Femur (tissue), 1 donor: ENCODE results near the gene ZNF592.

Experiments
- DNase-seq: peaks from one replicate; pipeline ENCODE4 v3.0.0-alpha.2; 2017

Gene ZNF592

DNA sequence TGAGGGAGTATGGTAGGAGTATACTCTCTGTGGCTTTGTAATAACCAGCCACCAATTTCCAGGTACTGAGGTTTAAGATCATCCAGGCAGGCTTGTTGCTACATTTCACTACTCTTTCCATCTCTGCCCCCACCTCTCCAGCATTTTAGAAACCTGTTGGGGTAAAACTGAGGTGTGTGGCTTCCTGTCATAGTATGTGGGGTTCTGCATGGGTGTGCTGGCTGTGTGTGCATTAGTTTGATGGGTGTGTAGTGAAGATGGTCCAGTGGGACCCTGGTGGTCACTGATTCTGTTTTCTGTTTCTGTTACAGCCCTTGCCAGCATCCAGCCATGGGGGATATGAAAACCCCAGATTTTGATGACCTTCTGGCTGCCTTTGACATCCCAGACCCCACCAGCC lies 34.0 kb downstream of the ZNF592 start:
- DNase-seq = no peak

DNA sequence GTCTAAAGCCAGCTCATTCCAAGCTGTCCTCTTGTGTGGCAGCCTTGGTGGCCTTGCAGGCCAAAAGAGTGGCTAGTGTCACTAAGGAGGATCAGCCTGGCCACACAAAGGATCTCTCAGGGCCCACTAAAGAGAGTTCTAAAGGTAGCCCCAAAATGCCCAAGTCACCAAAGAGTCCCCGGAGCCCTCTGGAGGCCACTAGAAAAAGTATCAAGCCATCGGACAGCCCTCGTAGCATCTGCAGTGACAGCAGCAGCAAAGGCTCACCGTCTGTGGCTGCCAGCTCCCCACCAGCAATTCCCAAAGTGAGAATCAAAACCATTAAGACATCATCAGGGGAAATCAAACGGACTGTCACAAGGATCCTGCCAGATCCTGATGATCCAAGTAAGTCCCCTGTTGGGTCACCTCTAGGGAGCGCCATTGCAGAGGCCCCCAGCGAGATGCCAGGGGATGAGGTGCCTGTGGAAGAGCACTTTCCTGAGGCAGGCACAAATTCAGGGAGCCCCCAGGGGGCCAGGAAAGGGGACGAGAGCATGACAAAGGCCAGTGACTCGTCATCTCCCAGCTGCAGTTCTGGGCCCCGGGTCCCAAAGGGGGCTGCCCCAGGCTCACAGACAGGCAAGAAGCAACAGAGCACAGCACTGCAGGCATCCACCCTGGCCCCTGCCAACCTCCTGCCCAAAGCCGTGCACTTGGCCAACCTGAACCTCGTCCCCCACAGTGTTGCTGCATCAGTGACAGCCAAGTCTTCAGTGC lies 35.3 kb downstream of the ZNF592 start:
- DNase-seq = no peak

DNA sequence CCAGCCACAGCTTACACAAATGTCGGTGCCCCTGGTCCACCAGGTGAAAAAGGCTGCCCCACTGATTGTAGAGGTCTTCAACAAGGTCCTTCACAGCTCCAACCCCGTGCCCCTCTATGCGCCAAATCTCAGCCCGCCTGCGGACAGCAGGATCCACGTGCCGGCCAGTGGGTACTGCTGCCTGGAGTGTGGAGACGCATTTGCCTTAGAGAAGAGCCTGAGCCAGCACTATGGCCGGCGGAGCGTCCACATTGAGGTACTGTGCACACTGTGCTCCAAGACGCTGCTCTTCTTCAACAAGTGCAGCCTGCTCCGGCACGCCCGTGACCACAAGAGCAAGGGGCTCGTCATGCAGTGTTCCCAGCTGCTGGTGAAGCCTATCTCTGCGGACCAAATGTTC lies 35.9 kb downstream of the ZNF592 start:
- DNase-seq = no peak

DNA sequence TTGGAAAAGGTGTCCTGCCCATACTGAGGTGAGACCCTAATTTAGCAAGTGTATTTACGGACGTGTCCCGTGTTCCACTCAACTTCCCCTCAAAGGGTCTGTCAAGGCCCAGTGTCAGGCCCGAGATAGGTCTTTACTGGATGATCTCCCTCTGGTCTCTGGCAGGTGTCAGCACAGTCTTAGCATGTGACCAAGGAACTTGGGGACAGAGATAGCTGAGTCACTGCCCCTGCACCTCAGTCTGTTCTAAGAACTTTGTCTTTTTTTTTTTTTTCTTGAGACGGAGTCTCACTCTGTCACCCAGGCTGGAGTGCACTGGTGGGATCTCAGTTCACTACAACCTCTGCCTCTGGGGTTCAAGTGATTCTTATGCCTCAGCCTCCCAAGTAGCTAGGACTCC lies 36.7 kb downstream of the ZNF592 start:
- no peak for DNase-seq

DNA sequence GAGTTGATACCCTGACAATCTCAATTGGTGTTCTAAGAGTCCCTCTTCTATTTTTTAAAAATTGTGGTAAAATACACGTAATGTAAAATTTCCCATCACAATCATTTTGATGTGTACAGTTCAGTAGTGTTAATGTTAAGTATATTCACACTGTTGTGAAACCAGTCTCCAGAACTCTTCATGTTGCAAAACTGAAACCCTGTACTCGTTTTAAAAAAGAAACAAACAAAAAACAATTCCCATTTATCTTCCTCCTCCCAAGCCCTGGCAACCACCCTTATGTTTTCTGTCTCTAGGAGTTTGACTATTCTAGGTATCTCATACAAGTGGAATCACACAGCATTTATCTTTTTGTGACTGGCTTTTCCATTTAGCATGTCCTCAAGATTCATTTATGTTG lies 40.1 kb downstream of the ZNF592 start:
- DNase-seq = no peak

DNA sequence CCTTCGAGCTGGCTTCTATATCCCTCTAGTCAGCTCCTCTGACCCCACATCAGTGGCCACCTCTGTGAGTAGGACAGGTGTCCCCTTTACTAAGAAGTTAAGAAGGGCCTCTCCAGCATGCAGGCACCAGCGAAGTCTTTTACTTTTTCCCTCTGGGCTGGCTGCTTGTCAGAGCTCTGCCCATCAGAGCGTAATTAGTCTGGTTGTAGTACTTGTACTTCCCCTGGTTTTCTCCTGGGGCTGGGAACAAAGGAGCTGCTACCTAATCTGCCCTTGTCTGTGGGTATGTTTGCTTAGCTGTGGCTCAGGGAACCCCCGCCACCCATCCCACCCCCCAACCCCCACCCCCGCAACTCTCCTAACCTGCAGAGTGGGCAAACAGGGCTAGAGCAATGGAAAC lies 41.4 kb downstream of the ZNF592 start:
- DNase-seq = no peak

DNA sequence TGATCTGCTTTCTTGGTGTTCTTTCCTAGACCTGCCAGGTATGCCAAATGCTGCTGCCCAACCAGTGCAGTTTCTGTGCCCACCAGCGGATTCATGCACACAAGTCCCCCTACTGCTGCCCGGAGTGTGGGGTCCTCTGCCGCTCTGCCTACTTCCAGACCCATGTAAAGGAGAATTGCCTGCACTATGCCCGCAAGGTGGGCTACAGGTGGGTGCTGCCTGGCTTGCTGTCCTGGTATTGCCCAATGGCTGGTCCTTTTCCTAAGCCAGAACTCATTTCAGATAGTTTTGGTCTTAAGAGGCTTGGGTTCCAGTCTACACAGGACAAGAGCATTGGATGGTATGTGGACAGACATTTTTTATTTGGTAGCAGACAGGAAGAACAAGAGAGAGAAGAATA lies 42.3 kb downstream of the ZNF592 start:
- no peak for DNase-seq

DNA sequence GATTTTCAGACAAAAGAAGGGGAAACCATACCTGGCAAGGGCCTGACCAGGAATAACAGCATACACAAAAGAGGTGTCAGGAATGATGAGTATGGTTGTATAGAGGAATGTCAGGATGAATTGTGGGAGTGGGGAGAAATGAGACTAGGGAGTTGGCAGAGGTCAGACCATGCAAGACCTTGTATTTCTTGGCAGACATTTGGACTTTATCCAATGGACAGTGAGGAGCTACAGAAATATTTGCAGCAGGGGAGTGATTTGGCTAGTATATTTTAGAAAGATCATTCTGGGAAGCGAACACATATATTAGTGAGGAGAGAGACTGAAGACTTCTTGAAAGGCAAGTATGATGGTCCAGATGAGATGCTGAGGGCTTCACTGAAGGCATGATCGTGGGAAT lies 43.4 kb downstream of the ZNF592 start:
- no peak for DNase-seq

DNA sequence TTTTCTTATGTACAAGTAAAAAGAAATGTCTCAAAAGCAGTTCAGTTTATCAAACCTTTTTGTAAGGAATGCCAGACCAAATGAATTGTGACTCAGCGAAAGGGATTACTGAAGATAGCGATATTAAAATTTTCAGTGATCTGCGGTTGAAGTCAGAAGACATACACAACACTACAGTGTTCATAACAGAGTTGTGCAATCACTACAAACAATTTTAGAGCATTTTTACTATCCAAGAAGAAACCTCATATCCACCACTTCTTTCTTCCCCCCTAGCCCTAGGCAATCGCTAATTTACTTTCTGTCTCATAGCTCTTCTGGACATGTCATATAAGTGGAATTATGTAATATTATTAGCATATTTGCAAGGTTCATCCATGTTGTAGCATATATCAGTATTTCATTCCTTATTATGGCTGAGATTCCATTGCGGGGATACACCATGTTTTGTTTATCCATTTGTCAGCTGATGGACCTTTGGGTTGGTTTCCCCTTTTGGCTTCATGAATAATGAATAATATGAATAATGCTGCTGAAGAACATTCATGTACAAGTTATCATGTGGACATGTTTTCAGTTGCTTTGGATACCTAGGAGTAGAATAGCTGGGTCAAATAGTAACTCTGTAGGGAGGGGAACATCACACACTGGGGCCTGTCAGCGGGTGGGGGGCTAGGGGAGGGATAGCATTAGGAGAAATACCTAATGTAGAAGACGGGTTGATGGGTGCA lies 45.2 kb downstream of the ZNF592 start:
- DNase-seq = no peak

DNA sequence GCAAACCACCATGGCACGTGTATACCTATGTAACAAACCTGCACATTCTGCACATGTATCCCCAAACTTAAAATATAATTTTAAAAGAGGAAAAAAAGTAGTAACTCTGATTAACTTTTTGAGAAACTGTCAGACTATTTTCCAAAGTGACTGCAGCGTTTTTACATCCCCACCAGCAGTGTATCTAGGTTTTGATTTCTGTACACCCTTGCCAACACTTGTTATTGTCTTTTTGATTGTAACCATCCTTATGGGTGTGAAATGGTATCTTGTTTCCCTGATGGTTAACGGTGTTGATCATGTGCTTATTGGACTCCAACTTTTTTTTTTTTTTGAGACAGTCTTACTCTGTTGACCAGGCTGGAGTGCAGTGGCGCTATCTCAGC lies 45.8 kb downstream of the ZNF592 start:
- no peak for DNase-seq

DNA sequence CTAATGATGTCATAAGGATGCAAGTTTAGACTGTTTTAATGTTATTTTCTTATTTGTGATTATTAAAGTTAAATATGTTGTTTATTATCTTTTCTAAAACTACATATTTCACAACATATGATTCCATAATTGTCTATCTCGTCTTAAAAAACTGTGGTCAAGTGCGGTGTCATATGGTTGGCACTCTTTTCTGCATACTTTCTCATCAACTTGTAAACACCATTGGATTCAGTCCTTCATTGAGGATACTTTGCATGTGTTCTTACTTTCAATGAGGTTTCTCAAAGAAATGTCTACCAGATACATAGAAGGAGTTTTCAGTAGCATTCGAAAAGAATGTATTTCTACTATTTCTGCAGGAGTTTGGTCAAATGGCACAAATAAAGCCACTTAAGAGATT lies 46.8 kb downstream of the ZNF592 start:
- DNase-seq = no peak

DNA sequence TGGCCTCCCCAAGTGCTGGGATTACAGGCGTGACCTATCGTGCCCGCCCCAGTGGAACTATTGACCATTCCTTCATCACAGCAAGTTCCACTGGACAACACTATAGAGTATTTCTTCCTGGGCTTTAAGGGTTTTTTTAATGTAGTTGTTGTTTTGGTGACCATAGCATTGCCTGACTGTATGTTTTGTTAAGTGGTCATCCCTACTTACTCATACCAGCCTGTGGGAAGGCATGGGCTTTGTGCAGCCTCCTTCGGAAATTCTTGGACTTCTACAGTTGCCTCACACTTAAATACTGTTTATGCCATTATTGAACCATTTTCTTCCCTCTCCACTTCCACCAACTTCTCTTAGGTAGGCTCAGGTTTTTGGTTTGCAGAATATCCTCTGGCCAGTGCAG lies 48.8 kb downstream of the ZNF592 start:
- DNase-seq = no peak

DNA sequence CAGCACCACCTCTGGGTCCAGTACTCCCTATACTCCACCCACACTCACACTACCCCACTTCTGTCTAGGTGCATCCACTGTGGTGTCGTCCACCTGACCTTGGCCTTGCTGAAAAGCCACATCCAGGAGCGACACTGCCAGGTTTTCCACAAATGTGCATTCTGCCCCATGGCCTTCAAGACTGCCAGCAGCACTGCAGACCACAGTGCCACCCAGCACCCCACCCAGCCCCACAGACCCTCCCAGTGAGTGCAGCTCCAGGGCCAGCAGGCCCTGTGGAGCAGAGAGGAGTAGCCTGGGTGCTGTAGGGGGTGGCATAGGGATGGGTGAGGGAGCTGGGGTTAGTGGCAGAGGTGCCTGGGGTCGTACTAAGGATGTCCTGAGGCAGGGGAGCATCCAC lies 49.4 kb downstream of the ZNF592 start:
- no peak for DNase-seq

DNA sequence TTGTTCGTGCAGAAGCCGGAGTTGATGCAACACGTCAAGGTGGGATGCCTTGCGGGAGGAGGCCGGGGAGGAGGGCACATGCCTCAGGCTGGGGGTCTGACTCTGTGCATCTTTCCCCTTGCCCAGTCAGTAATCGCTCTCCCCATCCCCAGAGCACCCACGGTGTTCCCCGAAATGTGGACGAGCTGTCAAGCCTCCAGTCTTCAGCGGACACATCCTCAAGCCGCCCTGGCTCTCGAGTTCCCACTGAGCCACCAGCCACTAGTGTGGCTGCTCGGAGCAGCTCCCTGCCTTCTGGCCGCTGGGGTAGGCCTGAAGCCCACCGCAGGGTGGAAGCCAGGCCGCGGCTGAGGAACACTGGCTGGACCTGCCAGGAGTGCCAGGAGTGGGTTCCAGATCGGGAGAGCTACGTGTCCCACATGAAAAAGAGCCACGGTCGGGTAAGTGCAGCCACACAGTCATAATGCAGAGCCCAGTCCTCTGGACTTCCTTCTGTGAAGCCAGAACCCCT lies 50.1 kb downstream of the ZNF592 start:
- DNase-seq = no peak

DNA sequence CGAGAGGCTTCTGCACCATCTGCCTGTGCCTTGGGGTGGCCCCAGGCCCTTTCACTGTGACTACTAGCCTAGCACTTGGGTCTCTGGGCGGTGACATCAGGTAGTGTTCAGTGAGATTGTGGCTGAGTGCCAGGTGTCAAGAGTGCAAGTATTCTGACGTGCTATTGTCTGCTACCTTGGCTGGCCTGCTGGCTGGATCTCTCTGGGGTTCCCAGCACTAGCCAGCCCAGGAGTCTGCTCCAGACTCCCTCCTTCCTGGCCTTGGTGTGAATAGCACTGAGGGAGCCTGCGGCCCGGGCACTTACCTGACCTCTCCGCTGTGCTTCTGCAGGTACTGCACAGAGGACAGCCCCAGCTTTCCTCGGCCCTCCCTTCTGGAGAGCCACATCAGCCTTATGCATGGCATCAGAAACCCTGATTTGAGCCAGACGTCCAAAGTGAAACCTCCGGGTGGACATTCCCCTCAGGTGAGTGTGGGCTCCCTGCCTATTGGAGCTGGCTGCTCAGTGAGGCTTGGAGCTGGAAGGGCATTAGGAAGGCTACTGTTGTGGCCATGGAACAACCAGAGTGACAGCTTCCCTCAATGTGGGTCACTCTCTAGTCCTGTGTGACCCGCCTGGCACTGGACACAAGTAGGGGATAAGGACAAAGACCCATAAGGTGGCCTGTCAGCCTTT lies 51.3 kb downstream of the ZNF592 start:
- no peak for DNase-seq

DNA sequence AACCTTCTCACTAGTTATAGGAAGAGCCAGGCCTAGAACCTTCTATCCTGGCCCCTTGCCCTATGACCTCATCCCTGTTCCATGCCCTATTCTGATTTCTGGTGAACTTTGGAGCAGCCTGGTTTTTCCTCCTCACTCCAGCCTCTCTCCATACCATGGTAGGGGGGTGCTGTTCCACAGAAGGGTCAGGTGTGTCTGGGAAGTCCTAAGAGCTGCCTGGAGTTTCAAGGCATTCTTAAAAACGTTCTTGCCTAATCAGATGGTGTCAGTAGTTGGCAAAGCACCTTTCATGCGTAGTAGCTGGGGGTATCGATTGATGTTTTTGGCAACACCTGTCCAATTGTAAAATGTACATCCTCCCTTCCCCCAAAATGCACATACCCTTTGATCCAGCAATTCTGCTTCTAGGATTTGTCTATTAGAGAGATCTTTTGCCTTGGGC lies 52.0 kb downstream of the ZNF592 start:
- DNase-seq = no peak

DNA sequence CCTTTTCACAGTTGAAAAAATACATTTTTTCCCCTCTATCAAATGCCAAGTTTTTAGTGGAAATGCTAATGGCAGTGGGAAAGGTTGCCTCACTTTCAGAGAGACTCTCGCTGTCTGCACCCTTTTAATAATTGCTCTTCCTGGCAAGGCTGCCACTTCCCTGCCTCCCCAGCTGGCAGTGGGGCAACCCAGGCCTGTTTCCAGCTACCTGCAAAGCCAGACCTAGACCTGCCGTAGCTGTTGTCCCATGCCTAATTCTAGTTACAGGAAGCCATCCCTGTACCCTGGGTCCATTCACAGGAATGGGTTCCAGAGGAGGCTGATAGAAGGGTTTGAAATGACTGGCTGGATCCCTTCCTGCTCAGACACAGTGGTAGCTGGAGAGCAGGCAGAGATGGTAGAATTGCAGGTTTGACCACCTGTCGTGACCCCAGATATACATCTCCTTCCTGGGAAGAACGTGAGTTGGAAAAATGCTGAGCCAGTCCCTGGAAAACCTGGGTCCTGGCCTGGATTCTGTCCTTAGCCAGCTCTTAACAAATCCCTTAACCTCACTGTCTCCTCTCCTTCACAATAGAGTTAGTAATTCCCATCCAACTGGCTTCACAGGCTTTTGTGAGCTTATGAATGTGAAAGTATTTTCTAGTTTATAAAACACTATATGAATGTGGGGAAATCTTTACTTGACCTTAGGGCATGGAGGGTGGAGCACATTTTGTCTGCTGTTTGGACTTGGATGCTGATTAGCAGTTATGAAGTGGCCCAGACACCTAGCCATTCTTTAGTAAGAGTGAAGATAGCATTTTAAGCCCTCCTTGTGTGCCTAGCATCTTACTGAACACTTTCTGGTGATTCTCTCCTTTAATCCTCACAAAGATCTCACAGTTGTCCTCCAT lies 55.9 kb downstream of the ZNF592 start:
- DNase-seq = no peak

DNA sequence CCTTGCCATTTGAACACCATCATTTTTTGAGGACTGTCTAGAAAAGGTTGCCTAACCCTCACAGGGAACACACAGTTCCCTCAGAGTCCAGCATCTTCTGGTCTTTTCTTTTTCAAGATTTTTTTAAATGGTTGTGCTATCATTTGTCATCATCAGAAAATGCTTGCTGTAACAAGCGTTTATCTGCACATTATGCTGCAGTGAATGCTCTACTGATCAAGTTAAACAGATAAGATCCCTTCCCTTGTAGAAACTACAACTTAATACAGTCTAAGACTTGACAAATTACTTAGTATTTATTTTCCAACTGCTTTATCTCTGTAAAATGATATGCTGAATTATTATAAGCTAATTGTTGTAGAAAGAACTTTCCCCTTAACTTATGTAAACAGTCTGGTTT lies 56.8 kb downstream of the ZNF592 start:
- DNase-seq = no peak

DNA sequence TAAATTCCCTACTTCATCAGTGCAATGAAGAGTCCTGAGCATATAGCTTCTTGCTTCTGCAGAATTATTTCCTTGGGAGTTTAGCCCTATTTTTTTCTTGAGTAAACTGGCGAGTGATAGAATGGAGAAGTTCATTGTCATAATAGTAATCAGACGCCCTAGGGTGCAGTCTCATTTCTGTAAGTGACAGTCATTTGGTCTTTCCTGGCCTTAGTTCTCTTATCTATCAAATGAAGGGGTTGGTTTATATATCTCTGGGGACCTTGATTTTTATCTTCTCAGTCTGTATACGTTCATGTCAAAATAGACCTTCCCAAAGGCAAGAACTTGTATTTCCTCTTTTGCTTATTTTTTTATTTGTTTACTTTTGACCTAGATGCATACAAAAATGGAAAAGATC lies 58.8 kb downstream of the ZNF592 start:
- no peak for DNase-seq

DNA sequence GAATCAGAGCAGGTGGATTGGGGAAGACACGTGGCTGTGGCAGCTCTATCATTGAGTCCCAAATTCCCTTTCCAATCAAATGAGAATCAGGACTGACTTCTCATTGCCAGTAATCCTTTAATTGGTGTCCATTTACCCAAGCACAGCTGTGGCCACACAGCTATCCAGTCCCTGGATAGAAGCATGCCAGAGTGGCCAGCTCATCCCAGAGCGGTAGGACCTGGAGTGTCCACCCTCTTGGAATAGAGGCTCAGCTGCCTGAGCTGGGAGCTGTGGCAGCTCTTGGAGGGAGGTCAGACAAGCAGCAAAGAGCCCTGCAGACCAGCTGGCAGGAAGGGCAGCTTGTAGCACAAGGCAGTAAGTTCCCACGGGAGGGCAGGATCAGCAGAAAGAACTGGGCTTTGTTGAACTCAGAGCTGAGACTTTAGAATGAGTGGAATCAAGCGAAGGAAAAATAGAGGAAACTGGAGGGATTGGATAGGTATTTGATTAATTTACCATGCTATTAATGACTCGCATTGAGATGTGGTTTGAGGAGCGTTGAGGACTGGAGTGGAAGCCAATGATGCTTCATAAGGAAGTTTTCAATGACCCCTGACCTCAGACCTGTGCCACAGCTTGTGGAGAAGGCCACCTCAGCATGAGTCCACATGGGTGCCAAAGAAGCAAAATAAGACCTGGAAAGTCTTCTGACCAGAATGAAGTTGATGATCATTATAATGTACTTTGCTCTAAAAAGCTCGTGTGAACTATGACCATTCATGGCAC lies 61.9 kb downstream of the ZNF592 start:
- no peak for DNase-seq

DNA sequence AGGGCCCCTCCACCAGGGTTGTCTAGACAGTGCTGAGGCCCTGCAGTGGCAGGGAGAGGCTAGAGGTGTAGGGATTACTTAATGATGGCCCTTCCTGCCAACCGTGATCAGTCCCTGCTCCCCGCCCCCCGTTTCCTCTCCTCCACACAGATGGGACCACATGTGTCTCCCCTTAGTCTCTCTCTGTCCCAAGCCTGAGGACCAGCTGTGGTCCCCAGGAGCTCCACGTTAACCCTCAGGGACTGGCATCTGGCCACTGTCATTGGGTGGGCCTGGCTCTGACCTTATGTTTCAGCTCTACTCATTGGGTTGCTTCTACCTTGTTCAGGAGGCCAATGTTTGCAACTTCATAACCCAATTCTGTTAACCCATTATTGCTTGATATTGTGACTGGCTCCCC lies 62.8 kb downstream of the ZNF592 start:
- no peak for DNase-seq

DNA sequence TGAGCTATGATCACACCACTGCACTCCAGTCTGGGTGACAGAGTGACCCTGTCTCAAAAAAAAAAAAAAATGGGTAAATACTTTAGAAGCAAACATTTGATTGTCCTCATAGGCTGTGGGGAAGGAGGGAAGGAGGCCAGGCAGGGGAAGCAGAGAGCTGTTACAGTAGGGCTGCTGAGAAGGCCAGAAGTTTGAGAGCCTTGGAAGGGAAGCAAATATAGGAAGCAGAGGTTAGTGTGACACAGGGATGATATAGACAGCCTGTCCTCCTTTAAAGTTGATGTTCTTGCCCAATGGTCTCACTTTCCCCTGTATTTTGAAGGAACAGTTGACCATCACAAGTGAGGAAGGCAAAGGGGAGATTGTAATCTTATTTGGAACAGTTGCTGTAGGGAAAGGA lies 63.4 kb downstream of the ZNF592 start:
- DNase-seq = no peak
